ENCODE data around the gene LIN28A. TPM values are rescaled to one million over a fixed set of nuclear protein-coding genes. Genes with fewer than 3 reads are reported as not detected.

The LIN28A gene
- polyA plus RNA-seq, 1 donor from 2014 or later: 1.0 TPM

DNA sequence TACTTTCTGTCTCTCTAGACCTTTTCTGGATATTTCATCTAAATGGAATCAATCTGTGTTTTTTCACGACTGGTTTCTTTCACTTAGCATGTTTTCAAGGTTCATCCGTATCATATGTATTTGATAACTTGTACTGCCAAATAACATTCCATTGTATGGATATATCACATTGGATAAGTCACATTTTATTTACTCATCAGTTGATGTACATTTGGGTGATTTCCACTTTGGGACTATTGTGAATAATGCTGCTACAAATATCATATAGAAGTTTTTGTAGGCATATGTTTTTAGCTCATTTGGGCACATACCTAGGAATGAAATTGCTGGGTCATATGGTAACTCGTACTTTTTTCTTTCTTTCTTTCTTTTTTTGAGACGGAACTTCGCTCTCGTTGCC, 68.4 kb downstream of the LIN28A start:
- H3K9me3 ChIP-seq (ENCODE audit: low read length): no peaks in the 10 kb centered on the region
- no peak overlapping the region for H3K9ac ChIP-seq (ENCODE audit: low read length)
- no peaks in the 10 kb centered on the region for H3F3A ChIP-seq (ENCODE audit: insufficient read depth, low read length, poor library complexity, severe bottlenecking)
- H3K27me3 ChIP-seq (ENCODE audit: insufficient read depth, low read depth, low read length): no peaks in the 10 kb centered on the region
- H3K27ac ChIP-seq (ENCODE audit: low read length): no peak overlapping the region
- TF ChIP-seq POLR2AphosphoS5 (IDR thresholded peaks at IDR 0.05) (no peak), RAD21 (conservative IDR thresholded peaks at IDR 0.05) (no peak), MXI1 (conservative IDR thresholded peaks at IDR 0.05; ENCODE audit: poor library complexity, severe bottlenecking) (no peak), TAF1 (IDR thresholded peaks at IDR 0.05; ENCODE audit: low read depth) (no peak), EP300 (conservative IDR thresholded peaks at IDR 0.05; ENCODE audit: poor library complexity, severe bottlenecking) (no peak), SMC3 (conservative IDR thresholded peaks at IDR 0.05; ENCODE audit: poor library complexity) (no peak), EZH2 (IDR thresholded peaks at IDR 0.05; ENCODE audit: borderline replicate concordance, insufficient read depth, low read length, poor library complexity, severe bottlenecking) (no peak)
- TF ChIP-seq, protein P1, sequence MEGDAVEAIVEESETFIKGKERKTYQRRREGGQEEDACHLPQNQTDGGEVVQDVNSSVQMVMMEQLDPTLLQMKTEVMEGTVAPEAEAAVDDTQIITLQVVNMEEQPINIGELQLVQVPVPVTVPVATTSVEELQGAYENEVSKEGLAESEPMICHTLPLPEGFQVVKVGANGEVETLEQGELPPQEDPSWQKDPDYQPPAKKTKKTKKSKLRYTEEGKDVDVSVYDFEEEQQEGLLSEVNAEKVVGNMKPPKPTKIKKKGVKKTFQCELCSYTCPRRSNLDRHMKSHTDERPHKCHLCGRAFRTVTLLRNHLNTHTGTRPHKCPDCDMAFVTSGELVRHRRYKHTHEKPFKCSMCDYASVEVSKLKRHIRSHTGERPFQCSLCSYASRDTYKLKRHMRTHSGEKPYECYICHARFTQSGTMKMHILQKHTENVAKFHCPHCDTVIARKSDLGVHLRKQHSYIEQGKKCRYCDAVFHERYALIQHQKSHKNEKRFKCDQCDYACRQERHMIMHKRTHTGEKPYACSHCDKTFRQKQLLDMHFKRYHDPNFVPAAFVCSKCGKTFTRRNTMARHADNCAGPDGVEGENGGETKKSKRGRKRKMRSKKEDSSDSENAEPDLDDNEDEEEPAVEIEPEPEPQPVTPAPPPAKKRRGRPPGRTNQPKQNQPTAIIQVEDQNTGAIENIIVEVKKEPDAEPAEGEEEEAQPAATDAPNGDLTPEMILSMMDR (IDR thresholded peaks at IDR 0.05; ENCODE audit: poor library complexity, severe bottlenecking): no peak
- TF ChIP-seq, protein P2, sequence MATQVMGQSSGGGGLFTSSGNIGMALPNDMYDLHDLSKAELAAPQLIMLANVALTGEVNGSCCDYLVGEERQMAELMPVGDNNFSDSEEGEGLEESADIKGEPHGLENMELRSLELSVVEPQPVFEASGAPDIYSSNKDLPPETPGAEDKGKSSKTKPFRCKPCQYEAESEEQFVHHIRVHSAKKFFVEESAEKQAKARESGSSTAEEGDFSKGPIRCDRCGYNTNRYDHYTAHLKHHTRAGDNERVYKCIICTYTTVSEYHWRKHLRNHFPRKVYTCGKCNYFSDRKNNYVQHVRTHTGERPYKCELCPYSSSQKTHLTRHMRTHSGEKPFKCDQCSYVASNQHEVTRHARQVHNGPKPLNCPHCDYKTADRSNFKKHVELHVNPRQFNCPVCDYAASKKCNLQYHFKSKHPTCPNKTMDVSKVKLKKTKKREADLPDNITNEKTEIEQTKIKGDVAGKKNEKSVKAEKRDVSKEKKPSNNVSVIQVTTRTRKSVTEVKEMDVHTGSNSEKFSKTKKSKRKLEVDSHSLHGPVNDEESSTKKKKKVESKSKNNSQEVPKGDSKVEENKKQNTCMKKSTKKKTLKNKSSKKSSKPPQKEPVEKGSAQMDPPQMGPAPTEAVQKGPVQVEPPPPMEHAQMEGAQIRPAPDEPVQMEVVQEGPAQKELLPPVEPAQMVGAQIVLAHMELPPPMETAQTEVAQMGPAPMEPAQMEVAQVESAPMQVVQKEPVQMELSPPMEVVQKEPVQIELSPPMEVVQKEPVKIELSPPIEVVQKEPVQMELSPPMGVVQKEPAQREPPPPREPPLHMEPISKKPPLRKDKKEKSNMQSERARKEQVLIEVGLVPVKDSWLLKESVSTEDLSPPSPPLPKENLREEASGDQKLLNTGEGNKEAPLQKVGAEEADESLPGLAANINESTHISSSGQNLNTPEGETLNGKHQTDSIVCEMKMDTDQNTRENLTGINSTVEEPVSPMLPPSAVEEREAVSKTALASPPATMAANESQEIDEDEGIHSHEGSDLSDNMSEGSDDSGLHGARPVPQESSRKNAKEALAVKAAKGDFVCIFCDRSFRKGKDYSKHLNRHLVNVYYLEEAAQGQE (IDR thresholded peaks at IDR 0.05; ENCODE audit: borderline replicate concordance): no peak
- no peak overlapping the region for H3K4me2 ChIP-seq (ENCODE audit: low read length)
- H3K4me3 ChIP-seq (ENCODE audit: low read length): no peak overlapping the region
- H2AFZ ChIP-seq (ENCODE audit: low read depth, low read length): no peak overlapping the region
- no peaks in the 10 kb centered on the region for H3K9me2 ChIP-seq (ENCODE audit: insufficient read depth, low read length)
- peaks cover 10% of the 10 kb centered on the region for H3K79me2 ChIP-seq (replicated peaks; ENCODE audit: insufficient read depth, low read length)
- peaks cover 7% of the 10 kb centered on the region for H3K36me3 ChIP-seq (ENCODE audit: insufficient read depth, low read length)
- peaks cover 27% of the 10 kb centered on the region for H4K20me1 ChIP-seq (ENCODE audit: insufficient read depth)

Other genes starting within 250 kb of the LIN28A start
- not detected in 2 replicates for gene C1orf232, start 241.9 kb upstream of the LIN28A start, polyA plus RNA-seq
- 20.2 and 25.0 TPM in 2 replicates for gene ZNF593, start 240.9 kb upstream of the LIN28A start, polyA plus RNA-seq
- not detected in 2 replicates for gene ZNF593OS, start 239.0 kb upstream of the LIN28A start, polyA plus RNA-seq
- 2.2 and 7.8 TPM in 2 replicates for gene CNKSR1, start 233.3 kb upstream of the LIN28A start, polyA plus RNA-seq
- gene CATSPER4, start 220.2 kb upstream of the LIN28A start, polyA plus RNA-seq: not detected in 2 replicates
- 20.5 and 26.2 TPM in 2 replicates for gene CEP85, start 176.6 kb upstream of the LIN28A start, polyA plus RNA-seq
- gene SH3BGRL3, start 130.7 kb upstream of the LIN28A start, polyA plus RNA-seq: 7.5 and 12.8 TPM in 2 replicates
- gene UBXN11, start 104.2 kb upstream of the LIN28A start, polyA plus RNA-seq: 18.5 and 19.4 TPM in 2 replicates
- not detected in 2 replicates for gene CD52, start 92.9 kb upstream of the LIN28A start, polyA plus RNA-seq
- gene CRYBG2, start 56.7 kb upstream of the LIN28A start, polyA plus RNA-seq: 0.18 and 2.5 TPM in 2 replicates
- gene ZNF683, start 38.1 kb upstream of the LIN28A start, polyA plus RNA-seq: not detected in 2 replicates
- 26.2 and 28.9 TPM in 2 replicates for gene DHDDS, start 21.5 kb downstream of the LIN28A start, polyA plus RNA-seq
- 615 and 621 TPM in 2 replicates for gene HMGN2, start 61.6 kb downstream of the LIN28A start, polyA plus RNA-seq
- gene RPS6KA1, start 118.9 kb downstream of the LIN28A start, polyA plus RNA-seq: 4.9 and 7.9 TPM in 2 replicates